Left ventricle myocardium superior (tissue), 1 donor: Measurements from ENCODE around the gene RNU1-1. TPM values are rescaled to one million over a fixed set of nuclear protein-coding genes. Genes with fewer than 3 reads are reported as not detected.
"Not testable (repeated sequence)": the region's sequence is repeated elsewhere in the genome, so short reads cannot be mapped to it uniquely, and the experiment has no call there.

ENCODE experiments used
- ATAC-seq: fragments of 200-7000 bp; cut with Tn5 transposase; one replicate; pipeline ENCODE4 v1.9.1; 2020; ENCODE audit warnings: mild to moderate bottlenecking, moderate library complexity
- DNase-seq: peaks from one replicate; pipeline ENCODE4 v3.0.0-alpha.2; 2020
- intact Hi-C: fragments of 100-400 bp; cut with micrococcal nuclease; formaldehyde crosslinking; loops from one replicate; pipeline ENCODE4 v1.11.0; 2022
- total RNA-seq: library from RNA; stranded (reverse); fragmentation: NEBNext Ultra II Directional; extraction: Animal tissue kit (Norgen Biotek cat#: 25700); gene quantifications from one replicate; pipeline ENCODE4 v1.2.1, GENCODE V29; 2021
- donor health status: DM: no; HTN: yes; CAD: no; lungs with severe emphysema.

Gene RNU1-1
- total RNA-seq, 1 donor from 2014 or later, result 4,234 TPM

GRCh38 chr1:16501446-16501845 lies 12.6 kb downstream of the RNU1-1 start:
- ATAC-seq, DNase-seq, intact Hi-C loops: not testable (repeated sequence)

GRCh38 chr1:16500975-16501374 lies 13.1 kb downstream of the RNU1-1 start:
- DNase-seq, ATAC-seq, intact Hi-C loops: not testable (repeated sequence)

- intact Hi-C loops, ATAC-seq: not testable (repeated sequence)
These were observed 13.6 kb downstream of the RNU1-1 start for GRCh38 chr1:16500466-16500865.

GRCh38 chr1:16498573-16499413 lies 15.3 kb downstream of the RNU1-1 start:
- DNase-seq (peak; percentile 97), ATAC-seq (peak; percentile 97)
- intact Hi-C loops, result no loop called here

More at GRCh38 chr1:16500466-16500865, 13.6 kb downstream of the RNU1-1 start:
- not testable (repeated sequence) for DNase-seq

- DNase-seq, intact Hi-C loops, ATAC-seq: not testable (repeated sequence)
These were observed 16.0 kb downstream of the RNU1-1 start for GRCh38 chr1:16498047-16498446.

- ATAC-seq, intact Hi-C loops, DNase-seq: not testable (repeated sequence)
These were observed 16.6 kb downstream of the RNU1-1 start for GRCh38 chr1:16497474-16497904.

GRCh38 chr1:16493731-16494130 lies 20.4 kb downstream of the RNU1-1 start:
- intact Hi-C loops, ATAC-seq, DNase-seq: not testable (repeated sequence)

- intact Hi-C loops, ATAC-seq, DNase-seq: not testable (repeated sequence)
These were observed 21.1 kb downstream of the RNU1-1 start for GRCh38 chr1:16492937-16493336.

GRCh38 chr1:16491056-16491675 lies 22.9 kb downstream of the RNU1-1 start:
- DNase-seq (no peak), ATAC-seq (no peak)
- intact Hi-C loops, result no loop called here

- ATAC-seq, intact Hi-C loops, DNase-seq: not testable (repeated sequence)
These were observed 24.7 kb downstream of the RNU1-1 start for GRCh38 chr1:16489195-16489880.

GRCh38 chr1:16487011-16487410 lies 27.1 kb downstream of the RNU1-1 start:
- ATAC-seq, intact Hi-C loops, DNase-seq: not testable (repeated sequence)

GRCh38 chr1:16486316-16486715 lies 27.8 kb downstream of the RNU1-1 start:
- ATAC-seq, result peak; percentile 27
- intact Hi-C loops, DNase-seq: not testable (repeated sequence)

- ATAC-seq, result no peak
- intact Hi-C loops, result no loop called here
- DNase-seq, result no peak
These were observed 29.2 kb downstream of the RNU1-1 start for GRCh38 chr1:16484931-16485330.

GRCh38 chr1:16484501-16484835 lies 29.6 kb downstream of the RNU1-1 start:
- no peak for ATAC-seq
- no peak for DNase-seq
- intact Hi-C loops, result no loop called here

GRCh38 chr1:16483639-16484500 lies 30.2 kb downstream of the RNU1-1 start:
- ATAC-seq, DNase-seq, intact Hi-C loops: not testable (repeated sequence)

GRCh38 chr1:16483146-16483545 lies 30.9 kb downstream of the RNU1-1 start:
- DNase-seq, ATAC-seq, intact Hi-C loops: not testable (repeated sequence)

- intact Hi-C loops, result no loop called here
- DNase-seq (no peak), ATAC-seq (no peak)
These were observed 36.0 kb downstream of the RNU1-1 start for GRCh38 chr1:16478091-16478490.
